GM21367 (cell line): ENCODE measurements around the gene ZNF608.

ENCODE experiments used
- ATAC-seq: cut with Tn5 transposase; IDR thresholded peaks from one replicate; pipeline ENCODE4 v1.9.1; 2021; ENCODE audit not compliant: unreplicated experiment

ZNF608 gene

GRCh38 chr5:124696898-124697297 lies 49.5 kb downstream of the ZNF608 start:
- ATAC-seq = no peak
